ENCODE data around the gene TP53I11. TPM values are rescaled to one million over a fixed set of nuclear protein-coding genes. Genes with fewer than 3 reads are reported as not detected.

TP53I11 gene
- total RNA-seq, 1 donor from 2014 or later = 110 TPM

DNA sequence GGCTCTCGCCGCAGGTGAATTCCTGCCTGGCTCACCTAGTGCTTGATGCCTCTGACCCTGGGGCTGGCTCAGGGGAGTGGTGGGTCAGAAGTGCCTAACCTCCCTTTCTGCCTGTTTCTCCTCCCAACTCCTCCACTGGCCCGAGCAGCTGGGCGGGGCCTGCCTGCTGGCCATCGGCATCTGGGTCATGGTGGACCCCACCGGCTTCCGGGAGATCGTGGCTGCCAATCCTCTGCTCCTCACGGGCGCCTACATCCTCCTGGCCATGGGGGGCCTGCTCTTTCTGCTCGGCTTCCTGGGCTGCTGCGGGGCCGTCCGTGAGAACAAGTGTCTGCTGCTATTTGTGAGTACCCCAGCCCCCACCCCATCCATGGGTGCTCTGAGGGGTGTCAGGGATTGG is 41.1 kb downstream of the TP53I11 start:
- TF ChIP-seq, protein P1, sequence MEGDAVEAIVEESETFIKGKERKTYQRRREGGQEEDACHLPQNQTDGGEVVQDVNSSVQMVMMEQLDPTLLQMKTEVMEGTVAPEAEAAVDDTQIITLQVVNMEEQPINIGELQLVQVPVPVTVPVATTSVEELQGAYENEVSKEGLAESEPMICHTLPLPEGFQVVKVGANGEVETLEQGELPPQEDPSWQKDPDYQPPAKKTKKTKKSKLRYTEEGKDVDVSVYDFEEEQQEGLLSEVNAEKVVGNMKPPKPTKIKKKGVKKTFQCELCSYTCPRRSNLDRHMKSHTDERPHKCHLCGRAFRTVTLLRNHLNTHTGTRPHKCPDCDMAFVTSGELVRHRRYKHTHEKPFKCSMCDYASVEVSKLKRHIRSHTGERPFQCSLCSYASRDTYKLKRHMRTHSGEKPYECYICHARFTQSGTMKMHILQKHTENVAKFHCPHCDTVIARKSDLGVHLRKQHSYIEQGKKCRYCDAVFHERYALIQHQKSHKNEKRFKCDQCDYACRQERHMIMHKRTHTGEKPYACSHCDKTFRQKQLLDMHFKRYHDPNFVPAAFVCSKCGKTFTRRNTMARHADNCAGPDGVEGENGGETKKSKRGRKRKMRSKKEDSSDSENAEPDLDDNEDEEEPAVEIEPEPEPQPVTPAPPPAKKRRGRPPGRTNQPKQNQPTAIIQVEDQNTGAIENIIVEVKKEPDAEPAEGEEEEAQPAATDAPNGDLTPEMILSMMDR (IDR thresholded peaks at IDR 0.05) = no peak
- no peaks in the 10 kb centered on the region for H3K36me3 ChIP-seq
- H3K4me1 ChIP-seq = peaks cover 4% of the 10 kb centered on the region
- H3K27ac ChIP-seq = no peak overlapping the region
- no peaks in the 10 kb centered on the region for H3K9me3 ChIP-seq
- no peaks in the 10 kb centered on the region for H3K27me3 ChIP-seq
- intact Hi-C loops (cut with DNase I) = no loop called here
- no peak for ATAC-seq
- no peak for DNase-seq
- no peak overlapping the region for H3K4me3 ChIP-seq

- Histone ChIP-seq H3K4me3 (no peak overlapping the region), H3K27ac (no peak overlapping the region), H3K36me3 (no peaks in the 10 kb centered on the region), H3K27me3 (no peaks in the 10 kb centered on the region), H3K4me1 (peaks cover 2% of the 10 kb centered on the region), H3K9me3 (no peaks in the 10 kb centered on the region)
- DNase-seq (no peak), ATAC-seq (no peak)
- TF ChIP-seq, protein P1 (IDR thresholded peaks at IDR 0.05) = no peak
- intact Hi-C loops (cut with DNase I) = no loop called here
These were observed 44.0 kb downstream of the TP53I11 start for GRCh38 chr11:44906649-44907048.

DNA sequence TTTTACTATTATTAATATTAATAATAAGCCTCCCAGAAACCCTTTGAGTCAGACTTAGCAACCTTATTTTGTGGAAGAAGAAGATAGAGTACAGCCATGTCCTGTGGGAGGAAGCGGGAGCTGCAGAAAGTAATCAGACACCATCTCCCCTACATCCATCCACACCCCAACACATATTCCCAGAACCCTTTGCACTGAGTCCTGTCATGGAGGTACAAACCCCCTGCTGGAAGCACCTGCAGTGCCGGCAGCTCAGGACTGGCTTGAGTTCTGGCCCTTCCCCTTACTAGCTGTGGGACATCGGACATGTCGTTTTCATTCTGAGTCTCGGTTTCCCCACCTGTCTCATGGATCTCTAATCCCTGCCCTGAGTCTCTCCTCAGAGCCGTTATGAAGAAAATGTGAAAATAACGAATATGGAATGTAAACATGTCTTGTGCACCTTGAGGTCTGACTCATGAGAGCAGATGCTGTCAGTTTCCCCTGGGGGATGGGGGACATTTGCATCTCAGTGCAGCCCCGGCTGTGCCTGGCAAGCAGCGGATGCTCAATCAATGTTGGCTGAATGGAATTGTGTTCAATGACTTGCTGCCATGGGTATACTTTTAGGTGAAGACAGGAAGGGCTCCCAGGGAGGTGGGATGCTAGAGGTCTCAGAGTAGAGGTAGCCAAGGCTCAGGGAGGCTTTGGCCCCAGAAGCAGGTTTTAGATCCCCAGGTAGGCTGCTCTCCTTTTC is 45.4 kb downstream of the TP53I11 start:
- no peaks in the 10 kb centered on the region for H3K36me3 ChIP-seq
- no peak overlapping the region for H3K27ac ChIP-seq
- H3K9me3 ChIP-seq = no peaks in the 10 kb centered on the region
- DNase-seq (no peak), ATAC-seq (no peak)
- TF ChIP-seq, protein P1 (IDR thresholded peaks at IDR 0.05) = no peak
- H3K4me1 ChIP-seq = no peaks in the 10 kb centered on the region
- H3K4me3 ChIP-seq = no peak overlapping the region
- intact Hi-C loops (cut with DNase I) = no loop called here
- H3K27me3 ChIP-seq = no peaks in the 10 kb centered on the region

DNA sequence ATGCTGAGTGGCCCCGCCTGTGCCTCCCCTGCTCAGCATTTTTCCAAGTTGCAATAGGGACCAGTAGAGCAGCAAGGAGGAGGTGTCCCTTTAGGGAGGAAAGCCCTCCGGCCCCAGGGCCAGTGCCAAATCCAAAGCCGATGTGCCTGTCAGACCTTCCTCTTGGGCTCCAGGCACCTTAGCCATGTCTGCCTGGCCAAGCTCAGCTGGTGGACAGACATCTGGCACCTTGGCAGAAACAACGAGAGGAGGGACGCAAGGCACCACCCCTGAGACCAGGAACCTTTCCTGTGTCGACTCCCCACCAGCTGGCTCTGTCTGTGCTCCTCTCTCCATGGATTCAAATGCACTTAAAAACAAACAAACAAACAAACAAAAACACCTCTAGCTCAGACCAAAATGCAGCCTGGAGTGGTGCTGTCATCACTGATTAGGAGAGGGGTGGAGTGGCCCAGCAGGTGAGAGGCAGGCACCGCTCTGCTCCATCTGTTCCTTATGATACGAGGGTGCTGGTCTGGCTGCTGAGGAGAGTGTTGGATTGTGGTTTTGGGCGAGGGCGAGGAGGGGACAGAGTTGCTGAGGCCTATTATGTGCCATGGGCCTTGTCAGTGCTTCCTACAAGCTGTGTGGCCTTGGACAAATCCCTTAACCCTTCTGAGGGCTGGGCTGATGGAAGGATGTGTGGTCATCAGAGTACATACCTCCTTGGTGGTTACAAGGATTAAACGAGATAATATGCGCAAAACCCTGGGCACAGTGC is 46.2 kb downstream of the TP53I11 start:
- intact Hi-C loops (cut with DNase I) = no loop called here
- DNase-seq (no peak), ATAC-seq (no peak)
- H3K9me3 ChIP-seq = no peaks in the 10 kb centered on the region
- H3K36me3 ChIP-seq = no peaks in the 10 kb centered on the region
- no peaks in the 10 kb centered on the region for H3K27me3 ChIP-seq
- TF ChIP-seq, protein P1 (IDR thresholded peaks at IDR 0.05) = no peak
- no peak overlapping the region for H3K27ac ChIP-seq
- no peaks in the 10 kb centered on the region for H3K4me1 ChIP-seq
- no peak overlapping the region for H3K4me3 ChIP-seq

DNA sequence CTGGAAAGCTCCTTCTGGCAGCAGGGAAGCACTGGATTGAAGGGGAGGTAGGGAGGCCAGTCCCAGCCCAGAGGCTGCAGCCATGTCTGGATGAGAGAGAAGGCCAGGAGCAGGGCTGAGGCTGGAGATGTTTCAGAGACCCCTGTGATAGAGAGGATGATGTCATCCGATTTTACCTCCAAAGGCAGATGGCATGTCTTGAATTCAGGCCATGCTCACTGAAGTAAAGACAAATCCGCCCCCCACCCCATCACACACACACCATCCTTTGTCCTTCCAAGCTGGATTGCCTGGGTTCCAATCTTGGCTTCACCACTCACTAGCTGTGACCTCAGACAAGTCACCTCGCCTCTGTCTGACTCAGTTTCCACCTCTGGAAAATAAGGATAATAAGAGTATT is 47.2 kb downstream of the TP53I11 start:
- Histone ChIP-seq H3K27me3 (no peaks in the 10 kb centered on the region), H3K4me3 (no peak overlapping the region), H3K4me1 (no peaks in the 10 kb centered on the region), H3K9me3 (no peaks in the 10 kb centered on the region), H3K36me3 (no peaks in the 10 kb centered on the region), H3K27ac (no peak overlapping the region)
- intact Hi-C loops (cut with DNase I) = no loop called here
- DNase-seq (no peak), ATAC-seq (no peak)
- TF ChIP-seq, protein P1 (IDR thresholded peaks at IDR 0.05) = no peak
